ENCODE results near the gene WDR74. TPM values are rescaled to one million over a fixed set of nuclear protein-coding genes. Genes with fewer than 3 reads are reported as not detected.
"Not testable (repeated sequence)": the region's sequence is repeated elsewhere in the genome, so short reads cannot be mapped to it uniquely, and the experiment has no call there.

WDR74 gene
- total RNA-seq, 8 experiments from 2014 or later, result 41.4 to 110 (median 81.7) TPM

DNA sequence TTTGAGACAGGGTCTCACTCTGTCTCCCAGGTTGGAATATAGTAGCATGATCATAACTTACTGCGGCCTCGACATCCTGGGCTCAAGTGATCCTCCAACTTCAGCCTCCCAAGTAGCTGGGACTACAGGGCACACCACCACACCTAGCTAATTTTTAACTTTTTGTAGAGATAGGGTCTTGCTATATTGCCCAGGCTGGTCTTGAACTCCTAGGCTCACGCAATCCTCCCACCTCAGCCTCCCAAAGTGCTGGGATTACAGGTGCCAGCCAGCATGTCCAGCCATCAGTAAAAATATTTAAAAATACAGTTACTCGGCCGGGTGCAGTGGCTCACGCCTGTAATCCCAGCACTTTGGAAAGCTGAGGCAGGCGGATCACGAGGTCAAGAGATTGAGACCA, 11.3 kb downstream of the WDR74 start:
- WGBS, 10 experiments, result 78 to 100% (median 96%) methylated on average over 1 to 8 of the region's 8 CpGs; no CpG with 5 or more reads in 3 of the 10 experiments
- not testable (repeated sequence) for H3K4me3 ChIP-seq
- in situ Hi-C loops (cut with MboI; ENCODE audit: low pct_unique_long_range_greater_than_20kb in 2 of 9, low sequenced_read_pairs in 9 of 9, unreplicated experiment in 9 of 9), result loop anchor here in 1 of 9 experiments (25.0 kb wide), 1 partner anchor 441 kb away; no protein-coding TSS in a partner anchor

GRCh38 chr11:62823677-62824076, 15.7 kb downstream of the WDR74 start:
- H3K4me1 ChIP-seq (replicated peaks in 1 of 2), result no peaks in the 10 kb centered on the region
- H3K4me3 ChIP-seq, result no peak overlapping the region
- in situ Hi-C loops (cut with MboI; ENCODE audit: low pct_unique_long_range_greater_than_20kb in 2 of 9, low sequenced_read_pairs in 9 of 9, unreplicated experiment in 9 of 9), result no loop called here
- 96 to 100% (median 100%) methylated on average over 2 to 3 of the region's 3 CpGs; no CpG with 5 or more reads in 7 of the 10 experiments for WGBS, 10 experiments
- ATAC-seq (replicated peaks in 6 of 8), result no peak
- no peak overlapping the region for H3K27ac ChIP-seq

More for the DNA sequence above, 11.3 kb downstream of the WDR74 start:
- peaks cover 5 to 14% of the 10 kb centered on the region in 2 donors for H3K4me1 ChIP-seq (replicated peaks in 1 of 2)
- not testable (repeated sequence) for ATAC-seq (replicated peaks in 6 of 8); H3K27ac ChIP-seq

- in situ Hi-C loops (cut with MboI; ENCODE audit: low pct_unique_long_range_greater_than_20kb in 2 of 9, low sequenced_read_pairs in 9 of 9, unreplicated experiment in 9 of 9), result no loop called here
Observed at GRCh38 chr11:62817129-62817528, 22.3 kb downstream of the WDR74 start.

GRCh38 chr11:62816557-62816956, 22.8 kb downstream of the WDR74 start:
- 72 to 100% (median 90%) methylated on average over 1 to 8 of the region's 8 CpGs for WGBS, 10 experiments
- no peak for ATAC-seq (replicated peaks in 6 of 8)
- no peaks in the 10 kb centered on the region for H3K4me1 ChIP-seq (replicated peaks in 1 of 2)
- in situ Hi-C loops (cut with MboI; ENCODE audit: low pct_unique_long_range_greater_than_20kb in 2 of 9, low sequenced_read_pairs in 9 of 9, unreplicated experiment in 9 of 9), result no loop called here
- no peak overlapping the region for H3K27ac ChIP-seq
- H3K4me3 ChIP-seq, result no peak overlapping the region

More at GRCh38 chr11:62817129-62817528, 22.3 kb downstream of the WDR74 start:
- no peak for ATAC-seq (replicated peaks in 6 of 8)
- H3K4me3 ChIP-seq, result no peak overlapping the region
- H3K4me1 ChIP-seq (replicated peaks in 1 of 2), result no peaks in the 10 kb centered on the region
- no peak overlapping the region for H3K27ac ChIP-seq
- 80 to 100% (median 98%) methylated on average over 1 to 4 of the region's 4 CpGs; no CpG with 5 or more reads in 2 of the 10 experiments for WGBS, 10 experiments

DNA sequence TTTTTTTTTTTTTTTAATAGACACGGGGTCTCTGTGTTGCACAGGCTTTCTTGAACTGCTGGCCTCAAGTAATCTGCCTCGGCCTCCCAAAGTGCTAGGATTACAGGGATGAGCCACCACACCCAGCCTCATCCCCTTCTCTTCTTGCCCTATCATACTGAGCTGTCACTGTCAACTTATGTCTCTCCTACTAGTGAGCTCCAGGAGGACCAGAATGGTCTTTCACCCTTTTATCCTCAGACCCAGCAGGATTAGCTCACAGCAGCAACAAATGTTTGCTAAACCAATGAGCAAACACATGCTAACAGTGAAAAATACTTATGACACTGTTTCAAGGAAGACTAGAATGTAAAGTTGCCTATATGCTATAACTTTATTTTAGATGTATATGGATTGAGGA, 27.7 kb downstream of the WDR74 start:
- in situ Hi-C loops (cut with MboI; ENCODE audit: low pct_unique_long_range_greater_than_20kb in 2 of 9, low sequenced_read_pairs in 9 of 9, unreplicated experiment in 9 of 9), result no loop called here
- peaks cover 0 to under 1% of the 10 kb centered on the region in 2 donors for H3K4me1 ChIP-seq (replicated peaks in 1 of 2)
- ATAC-seq (replicated peaks in 6 of 8), result no peak
- WGBS, 10 experiments, result 40 to 95% (median 88%) methylated on average over 1 to 2 of the region's 2 CpGs; no CpG with 5 or more reads in 4 of the 10 experiments
- no peak overlapping the region for H3K4me3 ChIP-seq
- no peak overlapping the region for H3K27ac ChIP-seq

DNA sequence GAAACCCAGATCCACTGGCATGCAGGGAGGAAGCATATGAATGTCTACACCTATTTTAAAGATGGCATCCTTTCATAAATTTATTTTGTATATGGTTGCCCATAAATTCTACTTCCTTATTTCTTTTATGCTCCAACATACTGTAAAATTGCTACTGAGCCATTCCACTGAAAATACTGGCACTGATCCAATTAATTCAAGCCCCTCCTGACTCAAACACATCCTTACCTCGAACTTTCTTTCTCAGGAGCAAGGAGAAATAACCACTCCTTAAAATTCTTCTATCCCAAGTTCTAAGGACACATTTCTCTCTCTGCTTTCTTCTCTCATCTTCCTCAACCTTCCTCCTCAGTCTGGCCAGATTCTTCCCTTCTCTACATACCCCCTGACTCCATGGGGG, 28.6 kb downstream of the WDR74 start:
- ATAC-seq (replicated peaks in 6 of 8), result no peak
- Histone ChIP-seq H3K4me3 (no peak overlapping the region), H3K4me1 (replicated peaks in 1 of 2) (peaks cover 7% of the 10 kb centered on the region in 2 donors), H3K27ac (no peak overlapping the region)
- in situ Hi-C loops (cut with MboI; ENCODE audit: low pct_unique_long_range_greater_than_20kb in 2 of 9, low sequenced_read_pairs in 9 of 9, unreplicated experiment in 9 of 9), result no loop called here
- 0 to 85% (median 36%) methylated on average over 1 of the region's 1 CpG; no CpG with 5 or more reads in 2 of the 10 experiments for WGBS, 10 experiments

GRCh38 chr11:62806611-62807121, 32.7 kb downstream of the WDR74 start:
- in situ Hi-C loops (cut with MboI; ENCODE audit: low pct_unique_long_range_greater_than_20kb in 2 of 9, low sequenced_read_pairs in 9 of 9, unreplicated experiment in 9 of 9), result no loop called here
- WGBS, 10 experiments, result 60 to 91% (median 76%) methylated on average over 1 to 5 of the region's 5 CpGs; no CpG with 5 or more reads in 6 of the 10 experiments
- Histone ChIP-seq H3K4me1 (replicated peaks in 1 of 2) (peaks cover 14 to 17% of the 10 kb centered on the region in 2 donors), H3K4me3 (no peak overlapping the region), H3K27ac (peak overlapping the region in 1 of 2 donors; percentile 69)
- ATAC-seq (replicated peaks in 6 of 8), result peak in 3 of 8 experiments; percentile 4 to 10 (median 8)

DNA sequence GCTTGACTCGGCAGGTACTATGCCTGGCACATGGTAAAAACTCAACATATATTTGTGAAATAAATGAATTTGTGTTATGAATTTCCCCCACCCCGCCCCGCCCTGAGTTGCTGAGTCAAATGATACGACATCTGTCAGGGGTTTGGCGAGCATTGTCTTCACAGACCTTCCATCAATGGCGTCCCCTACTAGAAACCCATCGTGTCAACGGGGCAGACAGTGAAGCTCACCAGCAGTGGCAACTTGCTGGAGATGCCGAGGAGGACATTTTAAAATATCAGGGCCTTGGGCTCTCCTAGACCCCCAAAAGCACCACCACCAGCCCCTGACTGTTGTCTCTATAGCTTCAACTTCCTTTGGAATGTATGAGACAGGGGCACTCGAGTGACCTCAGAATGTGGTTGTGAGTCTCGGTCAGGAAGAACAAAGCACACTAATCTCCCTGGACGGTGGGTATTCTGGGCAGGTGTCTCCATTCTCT, 33.4 kb downstream of the WDR74 start:
- Histone ChIP-seq H3K27ac (peak overlapping the region; percentile 69 to 78), H3K4me3 (peak overlapping the region; percentile 58 to 88 (median 75)), H3K4me1 (replicated peaks in 1 of 2) (peaks cover 14 to 17% of the 10 kb centered on the region in 2 donors)
- 0 to 56% (median 24%) methylated on average over 2 to 8 of the region's 12 CpGs; no CpG with 5 or more reads in 4 of the 10 experiments for WGBS, 10 experiments
- ATAC-seq (replicated peaks in 6 of 8), result peak in 5 of 8 experiments; percentile 1 to 8 (median 6)
- in situ Hi-C loops (cut with MboI; ENCODE audit: low pct_unique_long_range_greater_than_20kb in 2 of 9, low sequenced_read_pairs in 9 of 9, unreplicated experiment in 9 of 9), result no loop called here

- peak within 1 kb of the TSS; percentile 58 to 88 (median 75) for H3K4me3 ChIP-seq
- in situ Hi-C loops (cut with MboI; ENCODE audit: low pct_unique_long_range_greater_than_20kb in 2 of 9, low sequenced_read_pairs in 9 of 9, unreplicated experiment in 9 of 9), result no loop called here
- ATAC-seq (replicated peaks in 6 of 8), result peak; percentile 81 to 92 (median 90)
Observed at GRCh38 chr11:62805076-62805892, 34.1 kb downstream of the WDR74 start, which contains the start of gene NXF1. TSS of gene NXF1 (minus strand) at chr11:62805440. CDS start at chr11:62805356, 84 bp downstream.

GRCh38 chr11:62804310-62805075, 34.9 kb downstream of the WDR74 start:
- 0 to 20% (median 5%) methylated on average over 1 to 12 of the region's 14 CpGs; no CpG with 5 or more reads in 2 of the 10 experiments for WGBS, 10 experiments
- Histone ChIP-seq H3K4me1 (replicated peaks in 1 of 2) (peaks cover 14 to 17% of the 10 kb centered on the region in 2 donors), H3K4me3 (peak overlapping the region; percentile 58 to 88 (median 75)), H3K27ac (peak overlapping the region; percentile 38 to 81)
- peak in 3 of 8 experiments; percentile 6 to 23 (median 13) for ATAC-seq (replicated peaks in 6 of 8)
- in situ Hi-C loops (cut with MboI; ENCODE audit: low pct_unique_long_range_greater_than_20kb in 2 of 9, low sequenced_read_pairs in 9 of 9, unreplicated experiment in 9 of 9), result no loop called here

More at GRCh38 chr11:62805076-62805892, 34.1 kb downstream of the WDR74 start, which contains the start of gene NXF1:
- WGBS, 10 experiments, result 0 to 2% (median 0%) methylated on average over 2 to 18 of the region's 77 CpGs; no CpG with 5 or more reads in 5 of the 10 experiments
- peak within 1 kb of the TSS; percentile 69 to 81 for H3K27ac ChIP-seq
- H3K4me1 ChIP-seq (replicated peaks in 1 of 2), result peaks cover 14 to 17% of the 10 kb centered on the region in 2 donors

- H3K27ac ChIP-seq, result no peak overlapping the region
- ATAC-seq (replicated peaks in 6 of 8), result no peak
- in situ Hi-C loops (cut with MboI; ENCODE audit: low pct_unique_long_range_greater_than_20kb in 2 of 9, low sequenced_read_pairs in 9 of 9, unreplicated experiment in 9 of 9), result no loop called here
- WGBS, 10 experiments, result 40 to 100% (median 100%) methylated on average over 1 to 4 of the region's 4 CpGs; no CpG with 5 or more reads in 1 of the 10 experiments
- H3K4me1 ChIP-seq (replicated peaks in 1 of 2), result peaks cover 8 to 11% of the 10 kb centered on the region in 2 donors
- H3K4me3 ChIP-seq, result no peak overlapping the region
Observed at GRCh38 chr11:62801071-62801470, 38.3 kb downstream of the WDR74 start.

- WGBS, 10 experiments, result 78 to 100% (median 88%) methylated on average over 1 to 4 of the region's 10 CpGs; no CpG with 5 or more reads in 6 of the 10 experiments
- H3K4me1 ChIP-seq (replicated peaks in 1 of 2), result peaks cover 7 to 10% of the 10 kb centered on the region in 2 donors
- in situ Hi-C loops (cut with MboI; ENCODE audit: low pct_unique_long_range_greater_than_20kb in 2 of 9, low sequenced_read_pairs in 9 of 9, unreplicated experiment in 9 of 9), result no loop called here
- no peak overlapping the region for H3K4me3 ChIP-seq
- no peak overlapping the region for H3K27ac ChIP-seq
- ATAC-seq (replicated peaks in 6 of 8), result peak in 5 of 8 experiments; percentile 6 to 25 (median 24)
Observed at GRCh38 chr11:62799486-62799885, 39.9 kb downstream of the WDR74 start.

All from motor neuron (in vitro differentiated cells).